ENCODE results near the gene FZD8.

The FZD8 gene

DNA sequence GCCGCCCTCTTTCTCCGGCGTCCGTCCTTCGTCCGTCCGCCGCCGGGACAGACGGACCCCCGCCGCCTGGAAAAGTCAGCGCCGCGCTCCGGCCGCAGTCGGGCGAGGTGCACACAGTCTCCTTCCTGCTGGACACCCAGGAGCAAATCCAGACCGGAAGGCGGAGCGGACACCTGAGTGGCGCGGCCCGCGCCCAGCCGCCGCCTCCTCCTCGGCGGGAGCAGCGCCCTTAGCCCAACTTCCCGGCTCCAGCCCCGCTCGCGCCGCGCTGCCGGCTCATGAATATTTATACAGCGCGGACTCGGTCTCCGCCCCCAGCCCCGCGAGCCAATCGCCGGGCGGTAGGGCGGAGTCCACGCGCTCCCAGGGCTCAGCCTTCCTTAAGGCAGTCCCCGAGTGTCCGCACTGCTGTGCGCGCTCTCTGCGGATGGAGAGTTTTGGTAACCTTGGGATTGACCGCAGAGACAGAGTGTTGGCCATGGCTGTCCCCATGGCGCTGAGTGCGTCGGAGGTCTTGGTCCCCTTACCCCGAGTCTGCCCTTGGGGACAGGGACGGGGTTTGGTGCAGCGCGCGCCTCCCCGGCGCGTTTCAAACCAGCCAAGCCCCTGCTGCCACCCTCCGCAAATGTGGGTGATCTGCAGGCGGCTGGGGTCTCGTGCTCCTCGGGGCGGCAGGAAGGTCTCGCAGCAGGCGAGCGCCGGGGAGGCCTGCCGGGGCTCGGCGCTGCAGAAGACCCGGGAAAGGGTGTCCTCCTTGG lies at the start of gene FZD8 (continued):
- TF ChIP-seq ZNF785 (tag by site-specific recombination; IDR thresholded peaks at IDR 0.05) (no peak), ZNF121 (tag by site-specific recombination; IDR thresholded peaks at IDR 0.05) (no peak; the same call in 1 of the 2 replicates), ZNF248 (tag by site-specific recombination; IDR thresholded peaks at IDR 0.05) (no peak), ZNF354C (tag by site-specific recombination; IDR thresholded peaks at IDR 0.05; ENCODE audit: borderline replicate concordance, low read depth) (no peak), ZNF302 (tag by site-specific recombination; IDR thresholded peaks at IDR 0.05; ENCODE audit: low read depth) (no peak), ZNF510 (tag by site-specific recombination; IDR thresholded peaks at IDR 0.05; ENCODE audit: insufficient replicate concordance) (no peak), IKZF3 (tag by site-specific recombination; IDR thresholded peaks at IDR 0.05) (peak; percentile 73), ZNF175 (tag by site-specific recombination; IDR thresholded peaks at IDR 0.05) (no peak), GLIS1 (tag by site-specific recombination; IDR thresholded peaks at IDR 0.05) (peak; percentile 64), ZNF155 (tag by site-specific recombination; IDR thresholded peaks at IDR 0.05) (no peak), ZNF776 (tag by site-specific recombination; IDR thresholded peaks at IDR 0.05; ENCODE audit: borderline replicate concordance) (no peak), SETDB1 (IDR thresholded peaks at IDR 0.05; ENCODE audit: insufficient read length, low read length) (no peak), ZNF132 (tag by site-specific recombination; IDR thresholded peaks at IDR 0.05; ENCODE audit: borderline replicate concordance) (no peak), HOXA7 (CRISPR knock-in tag; IDR thresholded peaks at IDR 0.05; ENCODE audit: borderline replicate concordance) (no peak), ZNF341 (tag by site-specific recombination; IDR thresholded peaks at IDR 0.05; ENCODE audit: low read depth) (no peak; the same call in 1 of the 2 replicates), ZNF529 (tag by site-specific recombination; IDR thresholded peaks at IDR 0.05; ENCODE audit: insufficient replicate concordance) (no peak), ZNF423 (tag by site-specific recombination; IDR thresholded peaks at IDR 0.05) (peak; percentile 88), ZNF76 (tag by site-specific recombination; IDR thresholded peaks at IDR 0.05; ENCODE audit: borderline replicate concordance, low read depth) (peak; percentile 44; the same call in 1 of the 2 replicates), ZFP69B (tag by site-specific recombination; IDR thresholded peaks at IDR 0.05) (peak; percentile 76), ZNF658 (tag by site-specific recombination; IDR thresholded peaks at IDR 0.05) (no peak), ZNF223 (tag by site-specific recombination; IDR thresholded peaks at IDR 0.05) (no peak), ZNF560 (tag by site-specific recombination; IDR thresholded peaks at IDR 0.05; ENCODE audit: borderline replicate concordance) (no peak)
- TF ChIP-seq, protein P1, sequence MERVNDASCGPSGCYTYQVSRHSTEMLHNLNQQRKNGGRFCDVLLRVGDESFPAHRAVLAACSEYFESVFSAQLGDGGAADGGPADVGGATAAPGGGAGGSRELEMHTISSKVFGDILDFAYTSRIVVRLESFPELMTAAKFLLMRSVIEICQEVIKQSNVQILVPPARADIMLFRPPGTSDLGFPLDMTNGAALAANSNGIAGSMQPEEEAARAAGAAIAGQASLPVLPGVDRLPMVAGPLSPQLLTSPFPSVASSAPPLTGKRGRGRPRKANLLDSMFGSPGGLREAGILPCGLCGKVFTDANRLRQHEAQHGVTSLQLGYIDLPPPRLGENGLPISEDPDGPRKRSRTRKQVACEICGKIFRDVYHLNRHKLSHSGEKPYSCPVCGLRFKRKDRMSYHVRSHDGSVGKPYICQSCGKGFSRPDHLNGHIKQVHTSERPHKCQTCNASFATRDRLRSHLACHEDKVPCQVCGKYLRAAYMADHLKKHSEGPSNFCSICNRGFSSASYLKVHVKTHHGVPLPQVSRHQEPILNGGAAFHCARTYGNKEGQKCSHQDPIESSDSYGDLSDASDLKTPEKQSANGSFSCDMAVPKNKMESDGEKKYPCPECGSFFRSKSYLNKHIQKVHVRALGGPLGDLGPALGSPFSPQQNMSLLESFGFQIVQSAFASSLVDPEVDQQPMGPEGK (tag by site-specific recombination; IDR thresholded peaks at IDR 0.05) = no peak
- TF ChIP-seq, protein P2, sequence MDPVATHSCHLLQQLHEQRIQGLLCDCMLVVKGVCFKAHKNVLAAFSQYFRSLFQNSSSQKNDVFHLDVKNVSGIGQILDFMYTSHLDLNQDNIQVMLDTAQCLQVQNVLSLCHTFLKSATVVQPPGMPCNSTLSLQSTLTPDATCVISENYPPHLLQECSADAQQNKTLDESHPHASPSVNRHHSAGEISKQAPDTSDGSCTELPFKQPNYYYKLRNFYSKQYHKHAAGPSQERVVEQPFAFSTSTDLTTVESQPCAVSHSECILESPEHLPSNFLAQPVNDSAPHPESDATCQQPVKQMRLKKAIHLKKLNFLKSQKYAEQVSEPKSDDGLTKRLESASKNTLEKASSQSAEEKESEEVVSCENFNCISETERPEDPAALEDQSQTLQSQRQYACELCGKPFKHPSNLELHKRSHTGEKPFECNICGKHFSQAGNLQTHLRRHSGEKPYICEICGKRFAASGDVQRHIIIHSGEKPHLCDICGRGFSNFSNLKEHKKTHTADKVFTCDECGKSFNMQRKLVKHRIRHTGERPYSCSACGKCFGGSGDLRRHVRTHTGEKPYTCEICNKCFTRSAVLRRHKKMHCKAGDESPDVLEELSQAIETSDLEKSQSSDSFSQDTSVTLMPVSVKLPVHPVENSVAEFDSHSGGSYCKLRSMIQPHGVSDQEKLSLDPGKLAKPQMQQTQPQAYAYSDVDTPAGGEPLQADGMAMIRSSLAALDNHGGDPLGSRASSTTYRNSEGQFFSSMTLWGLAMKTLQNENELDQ (tag by site-specific recombination; IDR thresholded peaks at IDR 0.05; ENCODE audit: low read depth) = no peak
- TF ChIP-seq, protein P3, sequence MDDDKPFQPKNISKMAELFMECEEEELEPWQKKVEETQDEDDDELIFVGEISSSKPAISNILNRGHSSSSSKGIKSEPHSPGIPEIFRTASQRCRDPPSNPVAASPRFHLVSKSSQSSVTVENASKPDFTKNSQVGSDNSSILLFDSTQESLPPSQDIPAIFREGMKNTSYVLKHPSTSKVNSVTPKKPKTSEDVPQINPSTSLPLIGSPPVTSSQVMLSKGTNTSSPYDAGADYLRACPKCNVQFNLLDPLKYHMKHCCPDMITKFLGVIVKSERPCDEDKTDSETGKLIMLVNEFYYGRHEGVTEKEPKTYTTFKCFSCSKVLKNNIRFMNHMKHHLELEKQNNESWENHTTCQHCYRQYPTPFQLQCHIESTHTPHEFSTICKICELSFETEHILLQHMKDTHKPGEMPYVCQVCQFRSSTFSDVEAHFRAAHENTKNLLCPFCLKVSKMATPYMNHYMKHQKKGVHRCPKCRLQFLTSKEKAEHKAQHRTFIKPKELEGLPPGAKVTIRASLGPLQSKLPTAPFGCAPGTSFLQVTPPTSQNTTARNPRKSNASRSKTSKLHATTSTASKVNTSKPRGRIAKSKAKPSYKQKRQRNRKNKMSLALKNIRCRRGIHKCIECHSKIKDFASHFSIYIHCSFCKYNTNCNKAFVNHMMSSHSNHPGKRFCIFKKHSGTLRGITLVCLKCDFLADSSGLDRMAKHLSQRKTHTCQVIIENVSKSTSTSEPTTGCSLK (tag by site-specific recombination; IDR thresholded peaks at IDR 0.05) = no peak
- TF ChIP-seq, protein P4, sequence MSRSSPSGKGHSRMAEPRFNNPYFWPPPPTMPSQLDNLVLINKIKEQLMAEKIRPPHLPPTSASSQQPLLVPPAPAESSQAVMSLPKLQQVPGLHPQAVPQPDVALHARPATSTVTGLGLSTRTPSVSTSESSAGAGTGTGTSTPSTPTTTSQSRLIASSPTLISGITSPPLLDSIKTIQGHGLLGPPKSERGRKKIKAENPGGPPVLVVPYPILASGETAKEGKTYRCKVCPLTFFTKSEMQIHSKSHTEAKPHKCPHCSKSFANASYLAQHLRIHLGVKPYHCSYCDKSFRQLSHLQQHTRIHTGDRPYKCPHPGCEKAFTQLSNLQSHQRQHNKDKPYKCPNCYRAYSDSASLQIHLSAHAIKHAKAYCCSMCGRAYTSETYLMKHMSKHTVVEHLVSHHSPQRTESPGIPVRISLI (tag by site-specific recombination; IDR thresholded peaks at IDR 0.05) = no peak
- TF ChIP-seq, protein P5, sequence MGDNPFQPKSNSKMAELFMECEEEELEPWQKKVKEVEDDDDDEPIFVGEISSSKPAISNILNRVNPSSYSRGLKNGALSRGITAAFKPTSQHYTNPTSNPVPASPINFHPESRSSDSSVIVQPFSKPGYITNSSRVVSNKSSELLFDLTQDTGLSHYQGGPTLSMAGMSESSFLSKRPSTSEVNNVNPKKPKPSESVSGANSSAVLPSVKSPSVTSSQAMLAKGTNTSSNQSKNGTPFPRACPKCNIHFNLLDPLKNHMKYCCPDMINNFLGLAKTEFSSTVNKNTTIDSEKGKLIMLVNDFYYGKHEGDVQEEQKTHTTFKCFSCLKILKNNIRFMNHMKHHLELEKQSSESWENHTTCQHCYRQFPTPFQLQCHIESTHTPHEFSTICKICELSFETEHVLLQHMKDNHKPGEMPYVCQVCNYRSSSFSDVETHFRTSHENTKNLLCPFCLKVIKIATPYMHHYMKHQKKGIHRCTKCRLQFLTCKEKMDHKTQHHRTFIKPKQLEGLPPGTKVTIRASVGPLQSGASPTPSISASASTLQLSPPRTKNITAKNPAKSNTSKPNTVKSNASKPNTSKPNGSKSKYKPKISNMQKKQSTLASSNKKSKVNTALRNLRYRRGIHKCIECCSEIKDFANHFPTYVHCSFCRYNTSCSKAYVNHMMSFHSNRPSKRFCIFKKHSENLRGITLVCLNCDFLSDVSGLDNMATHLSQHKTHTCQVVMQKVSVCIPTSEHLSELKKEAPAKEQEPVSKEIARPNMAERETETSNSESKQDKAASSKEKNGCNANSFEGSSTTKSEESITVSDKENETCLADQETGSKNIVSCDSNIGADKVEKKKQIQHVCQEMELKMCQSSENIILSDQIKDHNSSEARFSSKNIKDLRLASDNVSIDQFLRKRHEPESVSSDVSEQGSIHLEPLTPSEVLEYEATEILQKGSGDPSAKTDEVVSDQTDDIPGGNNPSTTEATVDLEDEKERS (tag by site-specific recombination; IDR thresholded peaks at IDR 0.05) = no peak
- TF ChIP-seq, protein P6, sequence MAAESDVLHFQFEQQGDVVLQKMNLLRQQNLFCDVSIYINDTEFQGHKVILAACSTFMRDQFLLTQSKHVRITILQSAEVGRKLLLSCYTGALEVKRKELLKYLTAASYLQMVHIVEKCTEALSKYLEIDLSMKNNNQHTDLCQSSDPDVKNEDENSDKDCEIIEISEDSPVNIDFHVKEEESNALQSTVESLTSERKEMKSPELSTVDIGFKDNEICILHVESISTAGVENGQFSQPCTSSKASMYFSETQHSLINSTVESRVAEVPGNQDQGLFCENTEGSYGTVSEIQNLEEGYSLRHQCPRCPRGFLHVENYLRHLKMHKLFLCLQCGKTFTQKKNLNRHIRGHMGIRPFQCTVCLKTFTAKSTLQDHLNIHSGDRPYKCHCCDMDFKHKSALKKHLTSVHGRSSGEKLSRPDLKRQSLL (tag by site-specific recombination; IDR thresholded peaks at IDR 0.05) = no peak
